ENCODE measurements around the gene CMTM4.
"Not testable (repeated sequence)": the region's sequence is repeated elsewhere in the genome, so short reads cannot be mapped to it uniquely, and the experiment has no call there.

The CMTM4 gene

GRCh38 chr16:66639091-66639885 is 57.3 kb downstream of the CMTM4 start:
- DNase-seq, result no peak

GRCh38 chr16:66637806-66638205 is 58.7 kb downstream of the CMTM4 start:
- no peak for DNase-seq

DNA sequence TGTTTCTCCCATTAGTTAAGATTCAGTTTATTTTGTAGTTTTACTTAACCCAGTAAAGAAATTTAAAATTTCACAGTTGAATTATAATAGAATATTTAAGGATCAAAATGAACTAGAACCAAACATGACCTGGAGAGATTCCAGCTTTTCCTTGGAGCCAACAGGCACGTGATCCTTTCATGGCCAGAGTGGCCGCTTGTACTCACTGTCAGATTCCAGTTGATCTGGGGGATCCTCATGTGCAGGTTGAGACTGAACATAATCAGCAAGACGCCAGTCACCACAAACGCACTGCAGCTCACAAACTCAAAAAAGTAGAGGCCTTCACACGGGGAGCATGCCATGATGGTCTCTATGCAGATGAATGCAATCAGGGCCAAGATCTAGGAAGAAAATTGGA is 60.3 kb downstream of the CMTM4 start:
- no peak for DNase-seq

DNA sequence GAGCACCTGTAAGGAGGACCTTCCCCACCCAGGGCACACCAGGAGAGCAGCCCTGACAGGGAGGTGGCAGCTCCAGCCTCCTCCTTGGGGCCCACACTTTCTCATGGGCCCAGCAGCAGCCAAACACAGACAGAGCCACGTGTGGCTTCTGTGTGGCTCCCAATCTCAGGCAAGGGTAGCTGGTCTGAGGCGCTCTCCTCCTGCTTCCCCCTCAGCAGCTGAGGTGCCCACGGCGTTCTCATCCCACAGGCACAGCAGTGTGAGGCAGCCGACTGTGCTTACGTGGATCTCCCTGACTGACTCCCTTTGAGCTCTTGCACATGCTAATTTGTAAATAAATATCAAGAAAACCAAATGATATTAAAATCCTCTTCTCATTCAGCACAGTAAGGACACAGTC is 61.1 kb downstream of the CMTM4 start:
- no peak for DNase-seq

GRCh38 chr16:66634527-66635196 is 61.9 kb downstream of the CMTM4 start:
- no peak for DNase-seq

DNA sequence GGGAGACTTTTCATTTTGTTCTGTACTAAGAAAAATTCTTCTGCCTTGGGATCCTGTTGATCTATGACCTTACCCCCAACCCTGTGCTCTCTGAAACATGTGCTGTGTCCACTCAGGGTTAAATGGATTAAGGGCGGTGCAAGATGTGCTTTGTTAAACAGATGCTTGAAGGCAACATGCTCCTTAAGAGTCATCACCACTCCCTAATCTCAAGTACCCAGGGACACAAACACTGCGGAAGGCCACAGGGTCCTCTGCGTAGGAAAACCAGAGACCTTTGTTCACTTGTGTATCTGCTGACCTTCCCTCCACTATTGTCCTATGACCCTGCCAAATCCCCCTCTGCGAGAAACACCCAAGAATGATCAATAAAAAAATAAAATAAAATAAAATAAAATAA is 65.0 kb downstream of the CMTM4 start:
- DNase-seq, result not testable (repeated sequence)

DNA sequence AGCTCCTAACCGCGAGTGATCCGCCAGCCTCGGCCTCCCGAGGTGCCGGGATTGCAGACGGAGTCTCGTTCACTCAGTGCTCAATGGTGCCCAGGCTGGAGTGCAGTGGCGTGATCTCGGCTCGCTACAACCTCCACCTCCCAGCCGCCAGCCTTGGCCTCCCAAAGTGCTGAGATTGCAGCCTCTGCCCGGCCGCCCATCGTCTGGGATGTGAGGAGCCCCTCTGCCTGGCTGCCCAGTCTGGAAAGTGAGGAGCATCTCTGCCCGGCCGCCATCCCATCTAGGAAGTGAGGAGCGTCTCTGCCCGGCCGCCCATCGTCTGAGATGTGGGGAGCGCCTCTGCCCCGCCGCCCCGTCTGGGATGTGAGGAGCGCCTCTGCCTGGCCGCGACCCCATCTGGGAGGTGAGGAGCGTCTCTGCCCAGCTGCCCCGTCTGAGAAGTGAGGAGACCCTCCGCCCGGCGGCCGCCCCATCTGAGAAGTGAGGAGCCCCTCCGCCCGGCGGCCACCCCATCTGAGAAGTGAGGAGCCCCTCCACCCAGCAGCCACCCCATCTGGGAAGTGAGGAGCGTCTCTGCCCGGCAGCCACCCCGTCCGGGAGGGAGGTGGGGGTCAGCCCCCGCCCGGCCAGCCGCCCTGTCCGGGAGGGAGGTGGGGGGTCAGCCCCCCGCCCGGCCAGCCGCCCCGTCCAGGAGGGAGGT is 65.8 kb downstream of the CMTM4 start:
- not testable (repeated sequence) for DNase-seq

GRCh38 chr16:66629856-66630255 is 66.7 kb downstream of the CMTM4 start:
- no peak for DNase-seq

DNA sequence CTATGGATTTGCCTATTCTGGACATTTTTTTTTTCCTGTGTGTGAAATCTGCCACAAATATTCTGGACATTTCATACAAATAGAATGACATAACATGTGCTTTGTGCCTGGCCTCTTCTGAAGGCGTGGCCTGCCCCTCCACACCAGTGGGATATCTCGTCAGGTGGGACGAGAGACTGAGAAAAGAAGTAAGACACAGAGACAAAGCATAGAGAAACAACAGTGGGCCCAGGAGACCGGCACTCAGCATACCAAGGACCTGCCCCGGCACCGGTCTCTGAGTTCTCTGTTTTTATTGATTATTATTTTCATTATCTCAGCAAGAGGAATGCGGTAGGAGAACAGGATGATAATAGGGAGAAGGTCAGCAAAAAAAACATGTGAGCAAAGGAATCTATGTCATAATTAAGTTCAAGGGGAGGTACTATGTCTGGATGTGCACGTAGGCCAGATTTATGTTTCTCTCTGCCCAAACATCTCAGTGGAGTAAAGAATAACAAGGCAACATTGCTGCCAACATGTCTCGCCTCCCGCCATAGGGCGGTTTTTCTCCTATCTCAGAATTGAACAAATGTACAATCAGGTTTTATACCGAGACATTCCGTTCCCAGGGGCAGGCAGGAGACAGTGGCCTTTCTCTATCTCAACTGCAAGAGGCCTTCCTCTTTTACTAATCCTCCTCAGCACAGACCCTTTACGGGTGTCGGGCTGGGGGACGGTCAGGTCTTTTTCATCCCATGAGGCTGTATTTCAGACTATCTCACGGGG is 68.7 kb downstream of the CMTM4 start:
- not testable (repeated sequence) for DNase-seq

DNA sequence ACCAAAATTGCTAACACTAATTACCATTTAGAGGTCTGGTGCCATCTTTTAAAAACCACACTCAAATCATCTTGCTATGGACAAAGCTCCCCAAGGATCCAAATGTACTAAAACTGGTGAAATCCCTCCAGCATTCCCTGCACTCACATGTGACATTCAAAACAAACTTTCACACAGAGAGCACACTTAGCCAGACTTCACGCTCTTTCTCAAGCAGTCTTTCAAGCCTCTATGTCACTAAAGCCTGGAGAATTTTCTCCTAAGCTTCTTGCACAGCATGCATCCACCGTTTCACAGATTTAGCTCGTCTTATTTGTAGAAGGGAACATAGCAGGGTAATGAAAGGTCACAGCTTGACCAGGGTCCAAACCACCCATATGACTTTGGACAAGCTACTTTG is 72.8 kb downstream of the CMTM4 start:
- no peak for DNase-seq

GRCh38 chr16:66622863-66623262 is 73.7 kb downstream of the CMTM4 start:
- no peak for DNase-seq

GRCh38 chr16:66621973-66622372 is 74.6 kb downstream of the CMTM4 start:
- no peak for DNase-seq

DNA sequence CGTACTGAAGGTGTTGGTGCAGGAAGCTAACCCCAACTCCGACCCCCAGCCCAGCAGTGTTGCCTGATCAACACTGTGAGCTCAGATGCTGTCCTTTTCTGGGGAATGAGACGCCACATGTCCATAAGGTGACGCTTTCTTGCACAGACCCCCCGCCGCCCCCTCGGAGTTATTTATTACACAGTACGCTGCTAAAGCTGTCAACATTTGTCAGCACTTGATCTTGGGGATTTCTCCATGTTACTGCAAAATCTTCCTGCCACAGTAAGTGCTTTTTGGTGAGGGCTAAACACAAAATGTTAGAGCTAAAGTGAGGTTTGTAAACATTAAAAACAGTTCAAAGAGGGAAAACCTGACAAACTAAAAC is 76.1 kb downstream of the CMTM4 start:
- DNase-seq, result no peak

DNA sequence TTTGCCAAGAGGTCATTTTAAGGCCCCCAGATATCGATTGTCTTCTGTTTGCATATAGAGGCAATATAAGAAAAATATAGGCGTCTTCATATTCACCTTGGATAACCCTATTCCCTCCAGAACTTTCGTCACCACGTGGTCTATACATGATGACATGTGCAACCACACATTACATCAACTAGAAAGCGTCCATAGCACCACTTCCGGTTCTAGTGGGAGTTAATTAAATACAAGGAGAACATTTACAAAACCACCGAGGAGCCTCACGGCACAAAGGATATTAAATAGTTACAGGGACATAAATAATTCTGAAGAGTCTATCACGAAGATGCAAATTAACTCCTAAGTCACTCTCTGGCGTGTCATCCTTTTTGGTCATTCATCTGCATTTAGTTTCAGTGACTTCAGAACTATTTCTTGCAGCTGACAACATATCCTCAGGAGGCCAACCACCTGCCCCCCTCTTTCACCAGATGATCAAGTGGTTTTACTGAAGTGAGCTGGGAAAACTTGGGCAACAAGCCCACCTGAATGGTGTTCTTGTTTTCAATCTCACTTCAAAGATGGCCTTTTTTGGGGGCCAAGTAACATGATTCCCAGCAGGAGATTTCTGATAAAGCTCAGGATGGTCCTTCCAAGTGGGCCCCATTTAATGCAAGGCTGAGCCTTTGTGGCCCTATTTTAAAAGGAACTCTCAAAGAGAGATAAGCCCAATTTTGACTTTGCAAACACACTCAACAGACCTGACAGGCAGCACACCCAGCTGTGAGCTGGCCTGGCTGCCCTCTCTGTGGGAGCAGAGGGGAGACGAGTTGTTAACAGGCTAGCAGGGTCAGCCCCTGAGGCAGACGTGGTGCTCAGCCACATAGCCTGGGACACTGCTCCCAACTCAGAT is 76.8 kb downstream of the CMTM4 start:
- DNase-seq, result no peak

DNA sequence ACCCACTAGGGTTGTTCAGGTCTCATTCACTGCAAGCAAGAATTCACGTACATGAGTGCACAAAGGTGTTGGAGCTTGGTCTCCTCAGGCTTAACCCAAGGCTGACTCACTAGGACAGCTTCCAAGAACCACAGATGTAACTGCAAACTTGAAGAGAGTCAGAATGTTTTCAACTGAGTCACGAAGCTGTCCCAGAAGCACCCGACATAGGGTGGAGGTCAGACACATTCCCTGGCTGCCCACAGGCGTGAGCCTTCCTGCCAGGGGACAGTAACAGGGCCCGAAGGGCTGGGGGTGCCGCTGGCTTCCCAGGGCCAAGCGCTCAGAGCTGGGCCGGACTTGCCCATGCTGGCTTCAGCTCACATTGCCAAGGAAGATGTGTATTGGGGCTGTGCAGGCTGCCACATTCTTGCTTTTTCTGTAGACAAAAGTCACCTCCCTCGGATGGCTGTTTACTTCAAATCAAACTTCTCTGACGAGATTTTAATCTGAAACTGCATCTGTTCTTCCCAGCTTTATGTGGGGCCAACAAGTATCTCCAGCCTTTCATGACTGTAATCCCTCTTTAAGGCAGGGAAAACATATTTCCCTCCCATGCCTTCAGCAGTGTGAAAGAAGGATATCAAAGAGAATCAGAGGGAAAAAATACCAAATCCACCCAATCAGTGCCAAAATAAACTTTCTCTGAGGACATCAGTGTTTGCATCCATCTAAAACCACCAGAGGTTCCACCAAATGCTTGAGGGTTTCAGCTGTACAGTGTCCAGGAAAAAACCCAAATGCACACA is 77.8 kb downstream of the CMTM4 start:
- DNase-seq, result no peak

DNA sequence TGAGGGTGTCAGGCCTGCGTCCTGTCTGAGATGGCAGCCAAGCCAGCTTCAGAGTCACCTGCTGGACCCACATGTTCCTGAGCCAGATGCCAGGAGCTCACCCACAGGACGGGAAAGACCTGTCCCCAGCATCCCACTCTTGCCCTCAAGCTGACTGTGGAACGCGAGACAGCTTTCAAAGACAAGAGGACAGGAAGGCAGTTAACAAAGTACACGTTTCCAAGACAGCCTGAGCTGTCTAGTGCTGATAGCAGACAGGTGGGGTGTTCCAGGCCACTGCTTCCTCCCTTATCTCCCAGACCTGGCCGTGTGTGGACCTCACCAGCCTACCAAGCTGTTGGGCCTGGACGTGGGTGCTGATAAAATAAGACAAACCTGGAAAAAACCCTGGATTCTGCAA is 78.8 kb downstream of the CMTM4 start:
- no peak for DNase-seq

- DNase-seq, result no peak
These were observed 79.5 kb downstream of the CMTM4 start for GRCh38 chr16:66617010-66617434.

DNA sequence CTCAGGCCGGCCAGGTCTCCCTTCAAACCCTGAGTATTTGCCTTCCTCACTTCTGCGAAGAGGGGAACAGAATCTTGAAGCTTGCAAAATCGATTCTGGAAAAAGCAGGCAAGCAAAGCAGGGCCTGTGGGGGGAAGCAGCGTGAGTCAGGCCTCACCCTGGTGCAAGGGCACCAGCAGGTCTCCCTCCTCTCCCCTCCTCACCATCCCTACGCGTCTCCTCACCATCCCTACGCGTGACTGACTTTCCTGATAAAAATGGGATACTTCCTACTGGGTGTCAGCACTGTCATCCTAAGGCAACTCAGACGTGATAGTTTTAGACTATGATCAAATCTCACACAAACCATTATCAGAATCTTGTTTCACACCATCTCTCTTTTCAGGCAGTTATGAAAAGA is 80.0 kb downstream of the CMTM4 start:
- no peak for DNase-seq

- DNase-seq, result no peak
These were observed 80.4 kb downstream of the CMTM4 start for GRCh38 chr16:66616169-66616568.

DNA sequence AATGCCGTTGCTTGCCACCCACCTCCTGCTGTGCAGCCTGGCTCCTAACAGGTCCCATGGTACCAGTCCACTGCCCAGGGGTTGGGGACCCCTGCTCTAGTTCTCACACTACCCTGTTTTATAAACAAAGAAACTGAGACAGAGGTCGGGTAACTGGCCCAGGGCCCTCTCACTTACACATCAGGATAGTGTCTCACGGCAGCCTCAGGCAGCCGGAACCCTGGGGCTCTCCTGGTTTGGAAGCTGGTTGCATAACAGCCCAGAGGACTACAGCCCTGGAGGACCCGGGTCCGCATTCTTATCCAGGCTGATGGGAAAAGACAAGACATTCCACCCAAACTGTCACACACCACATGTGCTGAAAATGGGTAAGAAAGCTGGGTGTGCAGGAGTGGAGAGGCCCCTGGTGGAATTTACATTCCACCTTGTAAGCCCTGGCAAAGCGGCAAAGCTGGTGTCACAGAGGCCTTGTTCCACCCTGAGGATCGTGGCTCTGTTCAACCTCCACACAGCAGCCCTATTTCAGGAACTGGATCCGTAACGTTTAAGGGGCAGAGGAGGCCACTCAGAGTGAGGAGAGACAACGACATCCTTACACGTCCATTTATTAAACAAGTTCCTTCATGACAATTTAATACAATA is 82.3 kb downstream of the CMTM4 start:
- DNase-seq, result no peak

DNA sequence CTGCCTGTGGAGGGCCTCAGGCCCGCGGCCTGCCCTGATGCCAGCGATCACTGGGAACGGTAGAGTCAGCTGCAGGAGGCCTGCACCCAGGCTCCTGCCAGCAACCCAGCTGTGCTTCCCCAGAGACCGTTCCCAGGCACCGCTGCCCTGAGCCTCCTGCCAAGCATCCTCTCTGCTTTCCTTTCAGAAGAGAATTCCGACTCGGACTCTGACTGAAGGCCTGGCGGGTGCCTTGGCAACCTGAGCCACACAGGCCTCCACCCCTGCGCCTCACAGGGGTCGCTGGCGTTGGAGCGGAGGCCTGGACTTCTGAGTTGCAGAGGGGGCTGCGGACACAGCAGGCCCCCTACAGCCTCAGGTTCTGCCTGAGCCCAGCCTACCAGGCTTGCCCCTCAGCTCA is 84.1 kb downstream of the CMTM4 start:
- no peak for DNase-seq

Measured in activated naive CD4-positive, alpha-beta T cell treated with Interleukin-2 at 50 U/mL for 16 hours (primary cell).